GM12878 (cell line): ENCODE data around the gene PKD2. TPM values are rescaled to one million over a fixed set of nuclear protein-coding genes. Genes with fewer than 3 reads are reported as not detected.

ENCODE experiments used
- ATAC-seq: fragments of 200-7000 bp; cut with Tn5 transposase; 3 replicates; pipeline ENCODE4 v1.9.1; 2020; ENCODE audit warnings: mild to moderate bottlenecking, moderate library complexity
- BruUV-seq: library from RNA; stranded (reverse); fragments of 400-500 nt; replicated peaks from 2 replicates; lab custom pipeline; 2021; lab: Mats Ljungman, UMichigan
- CTCF ChIA-PET: fragments of 300-600 bp; sonication (Branson Sonifier 250); formaldehyde crosslinking; extraction: SDS; loops from one replicate; lab custom pipeline; 2021; ENCODE audit warnings: inconsistent platforms; lab: Yijun Ruan, JAX
- POLR2A ChIA-PET: fragments of 350-600 bp; formaldehyde crosslinking; extraction: SDS; loops from one replicate; lab custom pipeline; 2021; ENCODE audit warnings: inconsistent platforms; lab: Charles Lee
- RAD21 ChIA-PET: fragments of 300-600 bp; sonication (Branson Sonifier 250); formaldehyde crosslinking; loops from one replicate; lab custom pipeline; 2023; ENCODE audit warnings: antibody characterized with exemption; ENCODE audit not compliant: unreplicated experiment; lab: Charles Lee
- SMC1A ChIA-PET: fragments of 300-600 bp; sonication (Branson Sonifier 250); formaldehyde crosslinking; loops from one replicate; lab custom pipeline; 2023; ENCODE audit not compliant: unreplicated experiment, uncharacterized antibody; lab: Charles Lee
- DNase-seq: peaks from one replicate; pipeline ENCODE4 v3.0.0-alpha.2; 2011; ENCODE audit warnings: low read depth, low spot score
- FAIRE-seq: peaks from 3 replicates; lab custom pipeline; 2011; peaks lifted over from hg19 to GRCh38; lab: Jason Lieb, UNC
- H2AFZ ChIP-seq: 2 replicates; pipeline ENCODE4 v1.6.0; 2011; ENCODE audit warnings: low read depth, low read length, control low read depth; ENCODE audit not compliant: control insufficient read depth
- H3K27ac ChIP-seq: 2 replicates; pipeline ENCODE4 v1.5.1; 2011; ENCODE audit warnings: control low read depth; ENCODE audit not compliant: control insufficient read depth, insufficient read depth
- H3K27me3 ChIP-seq, 2 experiments: replicated peaks in 1 of 2; 2 replicates each; pipeline versions ENCODE4 v1.6.0 to v1.6.1; 2011; ENCODE audit warnings: low read length in 1 of 2; ENCODE audit not compliant: control insufficient read depth in 2 of 2, insufficient read depth in 2 of 2
- H3K36me3 ChIP-seq, 2 experiments: 2 replicates each; pipeline ENCODE4 v1.5.1; 2011; ENCODE audit warnings: low read length in 1 of 2; ENCODE audit not compliant: control insufficient read depth in 2 of 2, insufficient read depth in 2 of 2
- H3K4me1 ChIP-seq: 2 replicates; pipeline ENCODE4 v1.6.1; 2011; ENCODE audit warnings: mild to moderate bottlenecking, low read length, moderate library complexity, mixed read lengths; ENCODE audit not compliant: control insufficient read depth, insufficient read depth
- H3K4me2 ChIP-seq: 2 replicates; pipeline ENCODE4 v1.6.0; 2011; ENCODE audit warnings: control low read depth; ENCODE audit not compliant: control insufficient read depth, insufficient read depth
- H3K4me3 ChIP-seq: fragments of 200-600 bp; sonication (generic); 2 replicates; pipeline ENCODE4 v1.5.1; 2016
- H3K79me2 ChIP-seq: 2 replicates; pipeline ENCODE4 v1.6.0; 2011; ENCODE audit warnings: low read length; ENCODE audit not compliant: control insufficient read depth, insufficient read depth
- H3K9ac ChIP-seq: 2 replicates; pipeline ENCODE4 v1.8.0; 2011; ENCODE audit warnings: low read length, control low read depth, mixed read lengths; ENCODE audit not compliant: control insufficient read depth, insufficient read depth
- H3K9me3 ChIP-seq: replicated peaks from 3 replicates; pipeline ENCODE4 v1.5.1; 2011; ENCODE audit warnings: mild to moderate bottlenecking, low read length; ENCODE audit not compliant: control insufficient read depth, insufficient read depth
- H4K20me1 ChIP-seq: 2 replicates; pipeline ENCODE4 v1.6.0; 2011; ENCODE audit not compliant: control insufficient read depth, insufficient read depth
- ATF2 ChIP-seq: IDR thresholded peaks from 2 replicates; pipeline ENCODE4 v1.6.1; 2012; ENCODE audit warnings: low read length, inconsistent platforms
- BMI1 ChIP-seq: fragments of 450-650 bp; IDR thresholded peaks from 2 replicates; pipeline ENCODE4 v1.6.1; 2016; ENCODE audit warnings: mild to moderate bottlenecking, moderate library complexity, borderline replicate concordance
- CEBPZ ChIP-seq: fragments of 150-350 bp; IDR thresholded peaks from 2 replicates; pipeline ENCODE4 v1.6.1; 2016; ENCODE audit warnings: low read depth, low read length
- CHD4 ChIP-seq: fragments of 200-600 bp; sonication (generic); IDR thresholded peaks from 2 replicates; pipeline ENCODE4 v1.6.1; 2016; ENCODE audit warnings: mild to moderate bottlenecking
- HCFC1 ChIP-seq: fragments of 150-350 bp; IDR thresholded peaks from 2 replicates; pipeline ENCODE4 v1.6.1; 2014; ENCODE audit warnings: low read length
- KAT2A ChIP-seq: conservative IDR thresholded peaks from 2 replicates; pipeline ENCODE4 v1.6.1; 2011; ENCODE audit warnings: low read depth, low read length; ENCODE audit not compliant: control insufficient read depth
- MYB ChIP-seq: fragments of 150-350 bp; IDR thresholded peaks from 2 replicates; pipeline ENCODE4 v1.6.1; 2014; ENCODE audit warnings: mild to moderate bottlenecking, low read depth, low read length, borderline replicate concordance
- NBN ChIP-seq: fragments of 450-650 bp; IDR thresholded peaks from 2 replicates; pipeline ENCODE4 v1.6.1; 2016
- NFYA ChIP-seq: IDR thresholded peaks from 2 replicates; pipeline ENCODE4 v1.6.1; 2011; ENCODE audit warnings: low read depth, mild to moderate bottlenecking, low read length, improper control_type of control experiment, borderline replicate concordance
- PAX8 ChIP-seq: fragments of 450-650 bp; IDR thresholded peaks from 2 replicates; pipeline ENCODE4 v1.6.1; 2017; ENCODE audit warnings: mild to moderate bottlenecking, moderate library complexity
- POU2F2 ChIP-seq: IDR thresholded peaks from 3 replicates; pipeline ENCODE4 v1.6.1; 2011; ENCODE audit warnings: low read depth, mild to moderate bottlenecking, low read length, borderline replicate concordance
- RAD21 ChIP-seq: IDR thresholded peaks from 2 replicates; pipeline ENCODE4 v1.6.1; 2011; ENCODE audit warnings: mild to moderate bottlenecking, low read depth, low read length, moderate library complexity; ENCODE audit not compliant: insufficient read depth
- SMAD1 ChIP-seq: fragments of 450-650 bp; IDR thresholded peaks from 2 replicates; pipeline ENCODE4 v1.6.1; 2018; ENCODE audit warnings: mild to moderate bottlenecking, low read depth; ENCODE audit not compliant: partially characterized antibody
- SREBF2 ChIP-seq: IDR thresholded peaks from 2 replicates; pipeline ENCODE4 v1.6.1; 2012; ENCODE audit warnings: mild to moderate bottlenecking, low read length
- WGBS: methylation state at CpG from one replicate; pipeline ENCODE4 v1.1.6; 2016; ENCODE audit warnings: low lambda C conversion rate; ENCODE audit not compliant: insufficient replicate concordance, insufficient coverage; ENCODE audit errors: missing lambda C conversion rate; 5-methylcytosine and 5-hydroxymethylcytosine counted together
- in situ Hi-C: fragments of 300-500 bp; cut with MboI; formaldehyde crosslinking; loops from 9 replicates; pipeline ENCODE4 v1.14.3; 2018; ENCODE audit warnings: mixed read lengths
- intact Hi-C: fragments of 100-400 bp; cut with micrococcal nuclease; formaldehyde crosslinking; loops from one replicate; pipeline ENCODE4 v1.14.2; 2022; ENCODE audit not compliant: unreplicated experiment
- polyA plus RNA-seq, 11 experiments: library from polyadenylated mRNA; depleted of rRNA in 4 of 11; unstranded in 6 of 11; stranded (reverse) in 5 of 11; fragments of >200 nt; fragmentation: Nextera tagmentation in 4 of 11; fragmentation: Illumina TruSeq in 1 of 11; extraction: Ambion mirVana in 4 of 11; extraction: Trizol in 1 of 11; gene quantifications; 1 replicate in 1 of 11; 2 replicates in 10 of 11; pipeline versions ENCODE4 v1.2.1 to v1.2.3, GENCODE V29; 2011 to 2016; ENCODE audit warnings: inconsistent platforms in 2 of 11, missing spikeins in 2 of 11, low read depth in 1 of 11
- total RNA-seq, 4 experiments: library from RNA; depleted of rRNA in 3 of 4; stranded (reverse); fragments of >200 nt in 3 of 4; fragmentation: Illumina TruSeq in 1 of 4; extraction: Trizol in 1 of 4; gene quantifications; 2 replicates each; pipeline versions ENCODE4 v1.2.1 to v1.2.3, GENCODE V29; 2013 to 2021

PKD2 gene
- total and polyA plus RNA-seq, 10 of the 15 experiments (the other 5 are each of a cell fraction or from before 2014, with no cell fraction given): 2.0 to 13.8 (median 8.4) TPM

- TF ChIP-seq HCFC1 (no peak), SREBF2 (no peak), RAD21 (no peak), NFYA (no peak)
These were observed 79.6 kb downstream of the PKD2 start (continued) for GRCh38 chr4:88087004-88087403.

- Histone ChIP-seq H4K20me1 (no peaks in the 10 kb centered on the region), H3K36me3 (no peaks in the 10 kb centered on the region), H3K4me3 (no peak overlapping the region), H3K9ac (no peak overlapping the region), H3K79me2 (no peaks in the 10 kb centered on the region), H3K27me3 (no peaks in the 10 kb centered on the region), H3K4me1 (no peaks in the 10 kb centered on the region), H3K4me2 (no peak overlapping the region), H3K9me3 (no peaks in the 10 kb centered on the region), H3K27ac (no peak overlapping the region), H2AFZ (no peak overlapping the region)
- SMC1A ChIA-PET: no interaction called here
- no peak for TF ChIP-seq BMI1
- no peak for TF ChIP-seq PAX8
- FAIRE-seq: no peak
- POLR2A ChIA-PET: no interaction called here
- RAD21 ChIA-PET: no interaction called here
- ATAC-seq: no peak
- in situ Hi-C loops: no loop called here
- CTCF ChIA-PET: interaction anchor here (0.6 kb wide), 1 partner anchor 643 kb away, joined by 3 read pairs; no protein-coding TSS in a partner anchor
- intact Hi-C loops: no loop called here
- no TSS peak for BruUV-seq
- DNase-seq: no peak
These were observed 83.5 kb downstream of the PKD2 start for GRCh38 chr4:88090898-88091297.

GRCh38 chr4:88091378-88091777 is 83.9 kb downstream of the PKD2 start:
- FAIRE-seq: no peak
- H3K9me3 ChIP-seq: no peaks in the 10 kb centered on the region
- no peaks in the 10 kb centered on the region for H3K4me1 ChIP-seq
- no peak for TF ChIP-seq CHD4
- TF ChIP-seq KAT2A: no peak
- TF ChIP-seq POU2F2: no peak
- TF ChIP-seq MYB: no peak
- no peak for TF ChIP-seq PAX8
- no peak for TF ChIP-seq ATF2
- no peak for TF ChIP-seq SMAD1
- no peak for TF ChIP-seq CEBPZ
- TF ChIP-seq NBN: no peak

More at GRCh38 chr4:88091378-88091777, 83.9 kb downstream of the PKD2 start:
- DNase-seq (no peak), ATAC-seq (no peak)
- H4K20me1 ChIP-seq: no peaks in the 10 kb centered on the region
- intact Hi-C loops: no loop called here
- CTCF ChIA-PET: interaction anchor here (0.6 kb wide), 1 partner anchor 643 kb away, joined by 3 read pairs; no protein-coding TSS in a partner anchor
- no peaks in the 10 kb centered on the region for H3K79me2 ChIP-seq
- 59% methylated on average over 3 of the region's 3 CpGs for WGBS
- POLR2A ChIA-PET: no interaction called here
- H3K4me3 ChIP-seq: no peak overlapping the region
- no peak overlapping the region for H3K9ac ChIP-seq
- H3K4me2 ChIP-seq: no peak overlapping the region
- in situ Hi-C loops: no loop called here
- RAD21 ChIA-PET: no interaction called here
- H3K27ac ChIP-seq: no peak overlapping the region
- no peaks in the 10 kb centered on the region for H3K36me3 ChIP-seq
- no peaks in the 10 kb centered on the region for H3K27me3 ChIP-seq
- no peak overlapping the region for H2AFZ ChIP-seq
- SMC1A ChIA-PET: no interaction called here
- BruUV-seq: no TSS peak
